A549 (cell line): ENCODE results near the gene MND1. TPM values are rescaled to one million over a fixed set of nuclear protein-coding genes. Genes with fewer than 3 reads are reported as not detected.

Source experiments
- ATAC-seq, 2 experiments: fragments of 200-7000 bp in 1 of 2; fragments of >200 bp in 1 of 2; cut with Nextera tagmentation in 1 of 2; cut with Tn5 transposase in 1 of 2; 3 replicates each; pipeline versions ENCODE4 v1.8.0 to v1.9.1; 2018 to 2020; ENCODE audit warnings: mild to moderate bottlenecking in 1 of 2, moderate library complexity in 1 of 2
- CTCF ChIA-PET: fragments of 300-600 bp; sonication (Branson Sonifier 250); formaldehyde crosslinking; extraction: SDS; loops from one replicate; lab custom pipeline; 2021; ENCODE audit warnings: antibody characterized with exemption, inconsistent platforms; lab: Yijun Ruan, JAX
- POLR2A ChIA-PET: fragments of 350-600 bp; formaldehyde crosslinking; extraction: SDS; loops from one replicate; lab custom pipeline; 2021; ENCODE audit warnings: antibody characterized with exemption, inconsistent platforms; lab: Yijun Ruan, JAX
- DNase-seq, 2 experiments: peaks; one replicate each; pipeline versions ENCODE4 v3.0.0 to v3.0.0-alpha.2; 2011 to 2016; ENCODE audit warnings: low read depth in 1 of 2, low spot score in 1 of 2
- FAIRE-seq: peaks from 2 replicates; lab custom pipeline; 2011; peaks lifted over from hg19 to GRCh38; lab: Jason Lieb, UNC
- H3K27ac ChIP-seq, 2 experiments: fragments of >200 bp; sonication (Bioruptor Twin); formaldehyde crosslinking; 3 replicates each; pipeline ENCODE4 v1.5.1; 2016 to 2017
- H3K4me1 ChIP-seq: fragments of >200 bp; sonication (Bioruptor Twin); formaldehyde crosslinking; 3 replicates; pipeline ENCODE4 v1.6.1; 2016
- H3K4me2 ChIP-seq: fragments of >200 bp; sonication (Bioruptor Twin); formaldehyde crosslinking; 3 replicates; pipeline ENCODE4 v1.6.1; 2016
- H3K4me3 ChIP-seq: fragments of >200 bp; sonication (Bioruptor Twin); formaldehyde crosslinking; 3 replicates; pipeline ENCODE4 v1.5.1; 2016
- H3K9me3 ChIP-seq: fragments of >200 bp; sonication (Bioruptor Twin); formaldehyde crosslinking; 3 replicates; pipeline ENCODE4 v1.6.1; 2016
- BHLHE40 ChIP-seq: IDR thresholded peaks from 2 replicates; pipeline ENCODE4 v1.6.1; 2012; ENCODE audit warnings: low read depth, low read length, inconsistent platforms
- CHD2 ChIP-seq: fragments of 150-350 bp; IDR thresholded peaks from 2 replicates; pipeline ENCODE4 v1.6.1; 2014; ENCODE audit warnings: low read length; ENCODE audit not compliant: partially characterized antibody
- CHD4 ChIP-seq: fragments of 200-600 bp; sonication (generic); IDR thresholded peaks from 2 replicates; pipeline ENCODE4 v1.6.1; 2016; ENCODE audit warnings: antibody characterized with exemption, mild to moderate bottlenecking, borderline replicate concordance
- EHF ChIP-seq: fragments of 250-450 bp; sonication (Bioruptor Pico); IDR thresholded peaks from 2 replicates; pipeline ENCODE4 v1.5.0; 2020; ENCODE audit warnings: mild to moderate bottlenecking
- EHMT2 ChIP-seq: fragments of 200-600 bp; sonication (generic); IDR thresholded peaks from 2 replicates; pipeline ENCODE4 v1.6.1; 2016; ENCODE audit warnings: antibody characterized with exemption, low read depth, mild to moderate bottlenecking, moderate library complexity
- EP300 ChIP-seq, 2 experiments: fragments of >200 bp; sonication (Bioruptor Twin); formaldehyde crosslinking; IDR thresholded peaks; 2 replicates in 1 of 2; 3 replicates in 1 of 2; pipeline ENCODE4 v1.6.1; 2016 to 2017
- FOXS1 ChIP-seq: fragments of 250-450 bp; sonication (Bioruptor Pico); IDR thresholded peaks from 2 replicates; pipeline ENCODE4 v1.5.0; 2020; ENCODE audit warnings: mild to moderate bottlenecking, moderate library complexity
- HDAC2 ChIP-seq: fragments of 200-600 bp; sonication (generic); IDR thresholded peaks from 2 replicates; pipeline ENCODE4 v1.6.1; 2016
- HEYL ChIP-seq: fragments of 250-450 bp; sonication (Bioruptor Pico); IDR thresholded peaks from 2 replicates; pipeline ENCODE4 v1.8.0; 2021; ENCODE audit warnings: mild to moderate bottlenecking, moderate library complexity
- JUN ChIP-seq, 2 experiments: fragments of >200 bp; sonication (Bioruptor Twin); formaldehyde crosslinking; IDR thresholded peaks; 2 replicates in 1 of 2; 3 replicates in 1 of 2; pipeline ENCODE4 v1.6.1; 2016 to 2017
- JUNB ChIP-seq: fragments of >200 bp; sonication (Bioruptor Twin); formaldehyde crosslinking; IDR thresholded peaks from 2 replicates; pipeline ENCODE4 v1.6.1; 2016
- KDM5A ChIP-seq: fragments of 200-600 bp; sonication (generic); IDR thresholded peaks from 2 replicates; pipeline ENCODE4 v1.6.1; 2016; ENCODE audit warnings: antibody characterized with exemption, mild to moderate bottlenecking
- NFE2L2 ChIP-seq: fragments of 150-350 bp; conservative IDR thresholded peaks from 2 replicates; pipeline ENCODE4 v1.6.1; 2014; ENCODE audit warnings: low read length
- PHF8 ChIP-seq: fragments of 200-600 bp; sonication (generic); IDR thresholded peaks from 2 replicates; pipeline ENCODE4 v1.6.1; 2016; ENCODE audit warnings: low read depth, mild to moderate bottlenecking, antibody characterized with exemption, moderate library complexity, borderline replicate concordance
- POLR2A ChIP-seq: IDR thresholded peaks from 2 replicates; pipeline ENCODE4 v1.6.1; 2012; ENCODE audit warnings: mild to moderate bottlenecking, low read length
- RAD21 ChIP-seq, 2 experiments: fragments of >200 bp in 1 of 2; sonication (Bioruptor Twin) in 1 of 2; formaldehyde crosslinking in 1 of 2; IDR thresholded peaks in 1 of 2; conservative IDR thresholded peaks in 1 of 2; 2 replicates in 1 of 2; 3 replicates in 1 of 2; pipeline ENCODE4 v1.6.1; 2012 to 2018; ENCODE audit warnings: inconsistent platforms in 1 of 2
- SREBF2 ChIP-seq: fragments of 450-650 bp; IDR thresholded peaks from 2 replicates; pipeline ENCODE4 v1.6.1; 2014; ENCODE audit warnings: mild to moderate bottlenecking, moderate library complexity
- TFCP2L1 ChIP-seq: fragments of 250-450 bp; sonication (Bioruptor Pico); IDR thresholded peaks from 2 replicates; pipeline ENCODE4 v1.5.0; 2021; ENCODE audit warnings: mild to moderate bottlenecking
- ZFP36 ChIP-seq: fragments of 450-650 bp; IDR thresholded peaks from 2 replicates; pipeline ENCODE4 v1.6.1; 2014; ENCODE audit warnings: borderline replicate concordance; ENCODE audit not compliant: partially characterized antibody
- WGBS: methylation state at CpG from one replicate; pipeline ENCODE4 v1.1.6; 2017; ENCODE audit errors: missing lambda C conversion rate; 5-methylcytosine and 5-hydroxymethylcytosine counted together
- polyA plus RNA-seq, 4 experiments: library from polyadenylated mRNA; depleted of rRNA in 3 of 4; stranded (reverse); fragments of >200 nt; fragmentation: RNase III in 1 of 4; extraction: RNeasy Plus Mini Kit Qiagen cat#74134 plus additional on column Dnase treatment in 1 of 4; gene quantifications; 2 replicates in 3 of 4; 3 replicates in 1 of 4; pipeline ENCODE4 v1.2.3, GENCODE V29; 2011 to 2017
- TF ChIP-seq, protein P1 (sequence below): fragments of >200 bp; sonication (Bioruptor Twin); formaldehyde crosslinking; IDR thresholded peaks from 3 replicates; pipeline ENCODE4 v1.6.1; 2016
- TF ChIP-seq, protein P2 (sequence below): fragments of 250-450 bp; sonication (Bioruptor Pico); IDR thresholded peaks from 2 replicates; pipeline ENCODE4 v1.5.0; 2020; ENCODE audit warnings: low read depth, mild to moderate bottlenecking, moderate library complexity
- TF ChIP-seq, protein P3 (sequence below): fragments of 150-350 bp; IDR thresholded peaks from 2 replicates; pipeline ENCODE4 v1.6.1; 2014; ENCODE audit warnings: low read depth, mild to moderate bottlenecking, low read length
- TF ChIP-seq, protein P4 (sequence below): IDR thresholded peaks from 2 replicates; pipeline ENCODE4 v1.6.1; 2012

The MND1 gene
- polyA plus RNA-seq, 2 of the 4 experiments (the other 2 are of a cell fraction) = 16.3 to 16.6 TPM

DNA sequence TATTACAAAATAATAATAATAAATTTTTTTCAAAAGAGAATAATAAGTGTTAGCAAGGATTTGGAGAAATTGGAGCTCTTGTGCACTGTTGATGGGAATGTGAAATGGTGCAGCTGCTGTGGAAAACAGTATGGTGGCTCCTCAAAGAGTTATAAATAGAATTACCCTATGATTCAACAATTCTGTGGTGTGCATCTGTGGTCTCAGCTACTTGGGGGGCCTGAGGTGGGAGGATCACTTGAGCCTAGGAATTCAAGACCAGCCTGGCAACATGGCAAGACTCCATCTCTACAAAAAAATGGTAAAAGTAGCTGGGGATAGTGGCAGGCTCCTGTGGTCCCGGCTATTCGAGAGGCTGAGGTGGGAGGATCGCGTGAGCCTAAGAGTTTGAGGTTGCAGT lies 19.6 kb downstream of the MND1 start:
- 96% methylated on average over 4 of the region's 4 CpGs for WGBS
- TF ChIP-seq, protein P1, sequence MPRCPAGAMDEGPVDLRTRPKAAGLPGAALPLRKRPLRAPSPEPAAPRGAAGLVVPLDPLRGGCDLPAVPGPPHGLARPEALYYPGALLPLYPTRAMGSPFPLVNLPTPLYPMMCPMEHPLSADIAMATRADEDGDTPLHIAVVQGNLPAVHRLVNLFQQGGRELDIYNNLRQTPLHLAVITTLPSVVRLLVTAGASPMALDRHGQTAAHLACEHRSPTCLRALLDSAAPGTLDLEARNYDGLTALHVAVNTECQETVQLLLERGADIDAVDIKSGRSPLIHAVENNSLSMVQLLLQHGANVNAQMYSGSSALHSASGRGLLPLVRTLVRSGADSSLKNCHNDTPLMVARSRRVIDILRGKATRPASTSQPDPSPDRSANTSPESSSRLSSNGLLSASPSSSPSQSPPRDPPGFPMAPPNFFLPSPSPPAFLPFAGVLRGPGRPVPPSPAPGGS = no peak
- TF ChIP-seq JUNB (no peak), CHD4 (no peak), PHF8 (no peak), SREBF2 (no peak), BHLHE40 (no peak)
- TF ChIP-seq, all 56 proteins: peak for 0
- Histone ChIP-seq H3K4me2 (no peak overlapping the region), H3K9me3 (no peaks in the 10 kb centered on the region), H3K4me1 (no peaks in the 10 kb centered on the region), H3K27ac (no peak overlapping the region), H3K4me3 (no peak overlapping the region)
- POLR2A ChIA-PET = no interaction called here
- DNase-seq (no peak), FAIRE-seq (no peak), ATAC-seq (no peak)
- CTCF ChIA-PET = interaction anchor here (1.1 kb wide), 1 partner anchor 20 kb away, joined by 7 read pairs; the partner anchor contains the start of gene MND1

DNA sequence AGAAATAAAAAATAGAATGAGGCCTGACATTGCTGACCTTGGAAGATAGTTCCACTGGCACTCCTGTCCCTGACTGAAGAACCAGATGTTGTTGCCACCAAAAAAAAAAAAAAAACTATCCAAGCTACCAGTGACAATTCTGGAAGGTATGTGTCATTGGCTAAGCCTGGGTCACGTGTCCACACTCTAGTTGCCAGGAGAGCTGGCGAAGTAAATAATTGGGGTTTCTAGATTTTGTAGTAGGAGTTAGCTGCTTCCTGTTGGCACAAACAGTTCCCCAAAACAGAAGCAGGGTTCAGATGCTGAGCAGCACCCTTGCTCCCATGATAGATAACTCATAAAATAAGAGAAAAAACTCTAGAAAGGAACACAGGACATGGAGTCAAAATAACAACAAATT lies 20.5 kb downstream of the MND1 start:
- TF ChIP-seq POLR2A = no peak
- TF ChIP-seq HEYL = no peak
- no peak for TF ChIP-seq RAD21 (conservative IDR thresholded peaks at IDR 0.05 in 1 of 2, IDR thresholded peaks at IDR 0.05 in 1 of 2)
- no peak for TF ChIP-seq HDAC2
- no peak for TF ChIP-seq EHMT2
- TF ChIP-seq EP300 (IDR thresholded peaks at IDR 0.05) = no peak
- TF ChIP-seq TFCP2L1 (CRISPR knock-in tag) = no peak
- TF ChIP-seq CHD2 = no peak
- TF ChIP-seq KDM5A = no peak
- TF ChIP-seq, protein P2, sequence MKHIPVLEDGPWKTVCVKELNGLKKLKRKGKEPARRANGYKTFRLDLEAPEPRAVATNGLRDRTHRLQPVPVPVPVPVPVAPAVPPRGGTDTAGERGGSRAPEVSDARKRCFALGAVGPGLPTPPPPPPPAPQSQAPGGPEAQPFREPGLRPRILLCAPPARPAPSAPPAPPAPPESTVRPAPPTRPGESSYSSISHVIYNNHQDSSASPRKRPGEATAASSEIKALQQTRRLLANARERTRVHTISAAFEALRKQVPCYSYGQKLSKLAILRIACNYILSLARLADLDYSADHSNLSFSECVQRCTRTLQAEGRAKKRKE (CRISPR knock-in tag) = no peak
- TF ChIP-seq EHF = no peak
- no peak for TF ChIP-seq NFE2L2
- no peak for TF ChIP-seq JUN (IDR thresholded peaks at IDR 0.05)
- TF ChIP-seq, all 56 proteins: peak for 0

DNA sequence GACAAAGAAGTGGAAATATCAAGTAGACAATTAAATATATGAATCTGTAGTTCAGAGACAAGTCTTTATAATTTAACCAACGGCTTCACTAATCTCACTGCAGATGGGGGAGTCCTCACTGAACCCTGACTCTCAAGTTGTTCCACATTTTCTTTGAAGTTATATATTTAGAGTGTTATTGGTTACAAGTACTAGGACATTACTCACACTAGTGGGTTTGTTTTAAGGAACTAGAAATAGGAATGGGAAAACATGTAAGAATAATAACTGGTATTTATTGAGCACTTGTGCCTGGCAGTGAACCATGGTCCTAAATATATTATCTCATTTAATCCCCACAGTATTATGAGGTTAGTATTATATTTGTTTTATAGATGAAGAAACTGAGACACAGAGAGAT lies 22.0 kb downstream of the MND1 start:
- Histone ChIP-seq H3K9me3 (no peaks in the 10 kb centered on the region), H3K4me1 (no peaks in the 10 kb centered on the region), H3K27ac (no peak overlapping the region), H3K4me3 (no peak overlapping the region), H3K4me2 (no peak overlapping the region)
- ATAC-seq (no peak), DNase-seq (no peak), FAIRE-seq (no peak)
- 94% methylated on average over 1 of the region's 1 CpG for WGBS
- CTCF ChIA-PET = no interaction called here
- POLR2A ChIA-PET = no interaction called here
- no peak for TF ChIP-seq HEYL
- no peak for TF ChIP-seq ZFP36
- no peak for TF ChIP-seq TFCP2L1 (CRISPR knock-in tag)
- no peak for TF ChIP-seq JUN (IDR thresholded peaks at IDR 0.05)
- no peak for TF ChIP-seq EHMT2
- TF ChIP-seq, protein P3, sequence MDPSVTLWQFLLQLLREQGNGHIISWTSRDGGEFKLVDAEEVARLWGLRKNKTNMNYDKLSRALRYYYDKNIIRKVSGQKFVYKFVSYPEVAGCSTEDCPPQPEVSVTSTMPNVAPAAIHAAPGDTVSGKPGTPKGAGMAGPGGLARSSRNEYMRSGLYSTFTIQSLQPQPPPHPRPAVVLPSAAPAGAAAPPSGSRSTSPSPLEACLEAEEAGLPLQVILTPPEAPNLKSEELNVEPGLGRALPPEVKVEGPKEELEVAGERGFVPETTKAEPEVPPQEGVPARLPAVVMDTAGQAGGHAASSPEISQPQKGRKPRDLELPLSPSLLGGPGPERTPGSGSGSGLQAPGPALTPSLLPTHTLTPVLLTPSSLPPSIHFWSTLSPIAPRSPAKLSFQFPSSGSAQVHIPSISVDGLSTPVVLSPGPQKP = no peak
- no peak for TF ChIP-seq RAD21 (conservative IDR thresholded peaks at IDR 0.05 in 1 of 2, IDR thresholded peaks at IDR 0.05 in 1 of 2)
- TF ChIP-seq, protein P4, sequence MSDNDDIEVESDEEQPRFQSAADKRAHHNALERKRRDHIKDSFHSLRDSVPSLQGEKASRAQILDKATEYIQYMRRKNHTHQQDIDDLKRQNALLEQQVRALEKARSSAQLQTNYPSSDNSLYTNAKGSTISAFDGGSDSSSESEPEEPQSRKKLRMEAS = no peak
- no peak for TF ChIP-seq FOXS1 (CRISPR knock-in tag)
- TF ChIP-seq CHD2 = no peak

More for the DNA sequence above, 20.5 kb downstream of the MND1 start:
- H3K9me3 ChIP-seq = no peaks in the 10 kb centered on the region
- ChIA-PET POLR2A (no interaction called here), CTCF (no interaction called here)
- no peak overlapping the region for H3K27ac ChIP-seq
- H3K4me2 ChIP-seq = no peak overlapping the region
- H3K4me3 ChIP-seq = no peak overlapping the region
- ATAC-seq (no peak), DNase-seq (no peak), FAIRE-seq (no peak)
- 97% methylated on average over 2 of the region's 2 CpGs for WGBS
- H3K4me1 ChIP-seq = no peaks in the 10 kb centered on the region
